ENCODE results near the gene C10orf120.

The C10orf120 gene

GRCh38 chr10:122655524-122656307 lies 43.9 kb downstream of the C10orf120 start:
- TF ChIP-seq CTCF (IDR thresholded peaks at IDR 0.05; ENCODE audit: low read length, missing control alignments): no peak
- H3K4me3 ChIP-seq (replicated peaks; ENCODE audit: low read depth, low read length): no peak overlapping the region
- DNase-seq (ENCODE audit: low read depth): no peak

DNA sequence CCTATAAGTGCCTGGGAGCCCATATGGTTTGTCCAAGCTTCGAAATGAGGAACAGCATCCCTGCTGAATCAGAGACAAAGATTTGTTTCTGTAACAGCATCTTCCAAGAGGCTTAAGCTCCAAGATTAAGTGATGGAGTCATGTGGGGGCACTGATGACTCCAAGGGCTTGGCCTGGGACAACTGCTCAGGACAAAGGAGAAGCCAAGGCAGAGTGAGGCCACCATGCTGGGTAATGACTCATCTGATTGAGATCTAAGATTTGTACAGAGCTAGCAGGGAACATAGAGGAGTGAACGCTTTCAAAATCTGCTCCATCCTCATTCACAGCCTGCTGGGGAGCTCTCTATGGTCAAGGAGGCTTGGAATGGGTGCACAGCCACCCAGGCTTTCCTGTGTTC lies 49.3 kb downstream of the C10orf120 start:
- no peak for TF ChIP-seq CTCF (IDR thresholded peaks at IDR 0.05; ENCODE audit: low read length, missing control alignments)
- H3K4me3 ChIP-seq (replicated peaks; ENCODE audit: low read depth, low read length): no peak overlapping the region
- DNase-seq (ENCODE audit: low read depth): no peak

GRCh38 chr10:122649903-122650302 lies 49.7 kb downstream of the C10orf120 start:
- H3K4me3 ChIP-seq (replicated peaks; ENCODE audit: low read depth, low read length): no peak overlapping the region
- TF ChIP-seq CTCF (IDR thresholded peaks at IDR 0.05; ENCODE audit: low read length, missing control alignments): no peak
- DNase-seq (ENCODE audit: low read depth): no peak

- peak; percentile 69 for TF ChIP-seq CTCF (IDR thresholded peaks at IDR 0.05; ENCODE audit: low read length, missing control alignments)
- DNase-seq (ENCODE audit: low read depth): peak; percentile 50
- H3K4me3 ChIP-seq (replicated peaks; ENCODE audit: low read depth, low read length): no peak overlapping the region
These were observed 50.8 kb downstream of the C10orf120 start for GRCh38 chr10:122648599-122649428.
